Jurkat, Clone E6-1 (cell line): ENCODE data around the gene LMAN2L.

Source experiments
- DNase-seq: peaks from one replicate; pipeline ENCODE4 v3.0.0-alpha.2; 2011; ENCODE audit warnings: low read depth, low spot score
- H3K4me3 ChIP-seq: 2 replicates; pipeline ENCODE4 v1.5.1; 2011; ENCODE audit warnings: mild to moderate bottlenecking, low read length, control low read depth, moderate library complexity

Gene LMAN2L

GRCh38 chr2:96692094-96692971 is 47.5 kb downstream of the LMAN2L start:
- DNase-seq = no peak
- no peak overlapping the region for H3K4me3 ChIP-seq

GRCh38 chr2:96691022-96691612 is 48.7 kb downstream of the LMAN2L start:
- DNase-seq = no peak
- H3K4me3 ChIP-seq = no peak overlapping the region

- DNase-seq = no peak
- H3K4me3 ChIP-seq = no peak overlapping the region
Observed at GRCh38 chr2:96690306-96691021, 49.4 kb downstream of the LMAN2L start.

GRCh38 chr2:96689431-96689991 is 50.4 kb downstream of the LMAN2L start:
- H3K4me3 ChIP-seq = no peak overlapping the region
- DNase-seq = no peak

- DNase-seq = no peak
- H3K4me3 ChIP-seq = no peak overlapping the region
Observed at GRCh38 chr2:96688649-96689430, 51.0 kb downstream of the LMAN2L start.

- DNase-seq = no peak
- no peak overlapping the region for H3K4me3 ChIP-seq
Observed at GRCh38 chr2:96687711-96688640, 51.9 kb downstream of the LMAN2L start.

GRCh38 chr2:96687266-96687665 is 52.6 kb downstream of the LMAN2L start:
- no peak for DNase-seq
- H3K4me3 ChIP-seq = no peak overlapping the region

- no peak for DNase-seq
- no peak overlapping the region for H3K4me3 ChIP-seq
Observed at GRCh38 chr2:96685577-96686459, 54.0 kb downstream of the LMAN2L start.

GRCh38 chr2:96684883-96685576 is 54.8 kb downstream of the LMAN2L start:
- no peak overlapping the region for H3K4me3 ChIP-seq
- DNase-seq = no peak

- H3K4me3 ChIP-seq = no peak overlapping the region
- DNase-seq = no peak
Observed at GRCh38 chr2:96683972-96684820, 55.7 kb downstream of the LMAN2L start.

GRCh38 chr2:96683307-96683706 is 56.6 kb downstream of the LMAN2L start:
- DNase-seq = no peak
- H3K4me3 ChIP-seq = no peak overlapping the region

GRCh38 chr2:96681540-96681939 is 58.3 kb downstream of the LMAN2L start:
- H3K4me3 ChIP-seq = no peak overlapping the region
- DNase-seq = no peak

GRCh38 chr2:96680561-96681141 is 59.2 kb downstream of the LMAN2L start:
- no peak for DNase-seq

GRCh38 chr2:96679848-96680247 is 60.0 kb downstream of the LMAN2L start:
- no peak overlapping the region for H3K4me3 ChIP-seq
- DNase-seq = no peak

More at GRCh38 chr2:96680561-96681141, 59.2 kb downstream of the LMAN2L start:
- no peak overlapping the region for H3K4me3 ChIP-seq

- no peak for DNase-seq
- H3K4me3 ChIP-seq = no peak overlapping the region
Observed at GRCh38 chr2:96669539-96670215, 70.2 kb downstream of the LMAN2L start.
